Panc1 (cell line): ENCODE measurements around the gene PRUNE1.

Experiments
- POLR2AphosphoS5 ChIP-seq: IDR thresholded peaks from 2 replicates; pipeline ENCODE4 v1.6.1; 2012; ENCODE audit warnings: mild to moderate bottlenecking, low read depth, low read length, moderate library complexity
- SIN3A ChIP-seq: IDR thresholded peaks from 2 replicates; pipeline ENCODE4 v1.6.1; 2012; ENCODE audit warnings: low read depth, mild to moderate bottlenecking, low read length, moderate library complexity, borderline replicate concordance; ENCODE audit not compliant: insufficient read depth
- TCF7L2 ChIP-seq: IDR thresholded peaks from 2 replicates; pipeline ENCODE4 v1.6.1; 2011; ENCODE audit warnings: mild to moderate bottlenecking, low read depth, low read length, inconsistent platforms
- TF ChIP-seq, protein P1 (sequence below): fragments of 450-650 bp; IDR thresholded peaks from 2 replicates; pipeline ENCODE4 v1.5.1; 2017; ENCODE audit warnings: mild to moderate bottlenecking
- TF ChIP-seq, protein P2 (sequence below), 2 experiments: IDR thresholded peaks; 2 replicates each; pipeline ENCODE4 v1.6.1; 2011 to 2012; ENCODE audit warnings: low read depth in 2 of 2, control low read depth in 1 of 2, low read length in 1 of 2, mild to moderate bottlenecking in 1 of 2, moderate library complexity in 1 of 2; ENCODE audit not compliant: insufficient read depth in 1 of 2

DNA sequence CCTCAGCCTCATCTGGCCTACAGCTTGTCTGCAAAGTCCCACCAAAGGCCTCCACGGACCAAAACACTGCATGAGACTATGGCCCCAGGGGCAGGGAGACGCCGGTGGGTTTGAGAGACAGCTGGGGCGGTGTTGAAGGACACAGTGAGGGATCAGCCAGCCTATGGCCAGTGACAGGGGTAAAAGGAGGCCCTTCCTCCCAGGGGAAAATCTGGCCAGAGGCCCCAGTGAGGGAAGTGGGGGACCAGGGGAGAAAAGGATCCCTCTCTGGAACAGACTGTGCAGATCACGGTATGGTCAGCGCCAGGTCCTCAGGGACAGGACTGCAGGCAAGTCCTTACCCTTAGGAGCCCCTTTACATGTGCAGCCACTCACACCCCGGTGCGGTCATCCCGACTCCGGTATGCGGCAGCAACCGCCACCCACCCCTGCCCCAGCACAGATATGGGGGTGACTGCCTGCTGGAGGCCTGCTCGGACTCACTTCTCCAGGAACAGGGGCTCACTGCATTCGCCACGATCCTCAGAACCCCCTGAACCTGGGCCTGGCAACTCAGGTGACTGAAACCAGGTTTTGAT lies 34.9 kb upstream of the PRUNE1 start:
- TF ChIP-seq, protein P1, sequence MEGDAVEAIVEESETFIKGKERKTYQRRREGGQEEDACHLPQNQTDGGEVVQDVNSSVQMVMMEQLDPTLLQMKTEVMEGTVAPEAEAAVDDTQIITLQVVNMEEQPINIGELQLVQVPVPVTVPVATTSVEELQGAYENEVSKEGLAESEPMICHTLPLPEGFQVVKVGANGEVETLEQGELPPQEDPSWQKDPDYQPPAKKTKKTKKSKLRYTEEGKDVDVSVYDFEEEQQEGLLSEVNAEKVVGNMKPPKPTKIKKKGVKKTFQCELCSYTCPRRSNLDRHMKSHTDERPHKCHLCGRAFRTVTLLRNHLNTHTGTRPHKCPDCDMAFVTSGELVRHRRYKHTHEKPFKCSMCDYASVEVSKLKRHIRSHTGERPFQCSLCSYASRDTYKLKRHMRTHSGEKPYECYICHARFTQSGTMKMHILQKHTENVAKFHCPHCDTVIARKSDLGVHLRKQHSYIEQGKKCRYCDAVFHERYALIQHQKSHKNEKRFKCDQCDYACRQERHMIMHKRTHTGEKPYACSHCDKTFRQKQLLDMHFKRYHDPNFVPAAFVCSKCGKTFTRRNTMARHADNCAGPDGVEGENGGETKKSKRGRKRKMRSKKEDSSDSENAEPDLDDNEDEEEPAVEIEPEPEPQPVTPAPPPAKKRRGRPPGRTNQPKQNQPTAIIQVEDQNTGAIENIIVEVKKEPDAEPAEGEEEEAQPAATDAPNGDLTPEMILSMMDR: no peak
- TF ChIP-seq POLR2AphosphoS5 (no peak), TCF7L2 (no peak), SIN3A (no peak)
- TF ChIP-seq, protein P2, sequence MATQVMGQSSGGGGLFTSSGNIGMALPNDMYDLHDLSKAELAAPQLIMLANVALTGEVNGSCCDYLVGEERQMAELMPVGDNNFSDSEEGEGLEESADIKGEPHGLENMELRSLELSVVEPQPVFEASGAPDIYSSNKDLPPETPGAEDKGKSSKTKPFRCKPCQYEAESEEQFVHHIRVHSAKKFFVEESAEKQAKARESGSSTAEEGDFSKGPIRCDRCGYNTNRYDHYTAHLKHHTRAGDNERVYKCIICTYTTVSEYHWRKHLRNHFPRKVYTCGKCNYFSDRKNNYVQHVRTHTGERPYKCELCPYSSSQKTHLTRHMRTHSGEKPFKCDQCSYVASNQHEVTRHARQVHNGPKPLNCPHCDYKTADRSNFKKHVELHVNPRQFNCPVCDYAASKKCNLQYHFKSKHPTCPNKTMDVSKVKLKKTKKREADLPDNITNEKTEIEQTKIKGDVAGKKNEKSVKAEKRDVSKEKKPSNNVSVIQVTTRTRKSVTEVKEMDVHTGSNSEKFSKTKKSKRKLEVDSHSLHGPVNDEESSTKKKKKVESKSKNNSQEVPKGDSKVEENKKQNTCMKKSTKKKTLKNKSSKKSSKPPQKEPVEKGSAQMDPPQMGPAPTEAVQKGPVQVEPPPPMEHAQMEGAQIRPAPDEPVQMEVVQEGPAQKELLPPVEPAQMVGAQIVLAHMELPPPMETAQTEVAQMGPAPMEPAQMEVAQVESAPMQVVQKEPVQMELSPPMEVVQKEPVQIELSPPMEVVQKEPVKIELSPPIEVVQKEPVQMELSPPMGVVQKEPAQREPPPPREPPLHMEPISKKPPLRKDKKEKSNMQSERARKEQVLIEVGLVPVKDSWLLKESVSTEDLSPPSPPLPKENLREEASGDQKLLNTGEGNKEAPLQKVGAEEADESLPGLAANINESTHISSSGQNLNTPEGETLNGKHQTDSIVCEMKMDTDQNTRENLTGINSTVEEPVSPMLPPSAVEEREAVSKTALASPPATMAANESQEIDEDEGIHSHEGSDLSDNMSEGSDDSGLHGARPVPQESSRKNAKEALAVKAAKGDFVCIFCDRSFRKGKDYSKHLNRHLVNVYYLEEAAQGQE (IDR thresholded peaks at IDR 0.05; ENCODE audit: insufficient read depth in 1 of 2, low read depth in 2 of 2, low read length in 1 of 2): no peak
